NCI-H2081 (cell line): ENCODE measurements around the gene ZSCAN23.
"Not testable (repeated sequence)": the region's sequence is repeated elsewhere in the genome, so short reads cannot be mapped to it uniquely, and the experiment has no call there.

Experiments used
- DNase-seq, 2 experiments: peaks; one replicate each; lab custom pipeline; 2025; lab: John Stamatoyannopoulos, UW

ZSCAN23 gene

GRCh38 chr6:28436404-28436803, 6.9 kb downstream of the ZSCAN23 start:
- DNase-seq = no peak

- DNase-seq = no peak
Observed at GRCh38 chr6:28433119-28433518, 10.2 kb downstream of the ZSCAN23 start.

- no peak for DNase-seq
Observed at GRCh38 chr6:28429781-28430180, 13.5 kb downstream of the ZSCAN23 start.

GRCh38 chr6:28425944-28426541, 17.2 kb downstream of the ZSCAN23 start:
- no peak for DNase-seq

- DNase-seq = no peak
Observed at GRCh38 chr6:28424163-28424562, 19.1 kb downstream of the ZSCAN23 start.

- no peak for DNase-seq
Observed at GRCh38 chr6:28423546-28423945, 19.7 kb downstream of the ZSCAN23 start.

- DNase-seq = no peak
Observed at GRCh38 chr6:28413681-28414080, 29.6 kb downstream of the ZSCAN23 start.

- no peak for DNase-seq
Observed at GRCh38 chr6:28410767-28411166, 32.5 kb downstream of the ZSCAN23 start.

GRCh38 chr6:28408076-28408802, 35.1 kb downstream of the ZSCAN23 start:
- DNase-seq = no peak

- no peak for DNase-seq
Observed at GRCh38 chr6:28407401-28407800, 35.9 kb downstream of the ZSCAN23 start.

GRCh38 chr6:28403923-28404322, 39.4 kb downstream of the ZSCAN23 start:
- not testable (repeated sequence) for DNase-seq

- no peak for DNase-seq
Observed at GRCh38 chr6:28402197-28402596, 41.1 kb downstream of the ZSCAN23 start.

GRCh38 chr6:28401172-28401571, 42.1 kb downstream of the ZSCAN23 start:
- no peak for DNase-seq

GRCh38 chr6:28400122-28400451, 43.2 kb downstream of the ZSCAN23 start:
- DNase-seq = no peak

GRCh38 chr6:28399350-28400121, 43.8 kb downstream of the ZSCAN23 start, which contains the start of gene ZSCAN12:
TSS of gene ZSCAN12 (minus strand) at chr6:28399747. CDS start at chr6:28398405, 1,342 bp downstream.
- peak; percentile 86 to 91 for DNase-seq

- no peak for DNase-seq
Observed at GRCh38 chr6:28395918-28396317, 47.4 kb downstream of the ZSCAN23 start.

- DNase-seq = no peak
Observed at GRCh38 chr6:28393912-28394662, 49.2 kb downstream of the ZSCAN23 start.

GRCh38 chr6:28390688-28391087, 52.6 kb downstream of the ZSCAN23 start:
- no peak for DNase-seq

- DNase-seq = no peak
Observed at GRCh38 chr6:28384143-28384533, 59.2 kb downstream of the ZSCAN23 start.

- DNase-seq = peak; percentile 68 to 86
Observed at GRCh38 chr6:28383235-28384142, 59.8 kb downstream of the ZSCAN23 start.
